Lower leg skin (tissue), 3 donors: ENCODE results near the gene BPI.

Source experiments
- CTCF ChIP-seq, 3 donors: fragments of 450-650 bp; IDR thresholded peaks; one replicate each; pipeline ENCODE4 v1.5.1; 2016; ENCODE audit warnings: antibody characterized with exemption in 3 of 3, mild to moderate bottlenecking in 3 of 3, moderate library complexity in 2 of 3
- POLR2A ChIP-seq, 2 donors: fragments of 450-650 bp; IDR thresholded peaks; one replicate each; pipeline ENCODE4 v1.6.1; 2016 to 2017; ENCODE audit warnings: antibody characterized with exemption in 2 of 2, mild to moderate bottlenecking in 1 of 2, moderate library complexity in 1 of 2

- TF ChIP-seq CTCF (IDR thresholded peaks at IDR 0.05) (no peak), POLR2A (IDR thresholded peaks at IDR 0.05) (no peak)
Observed at GRCh38 chr20:38275815-38276550, 28.0 kb upstream of the BPI start.
